HG03521 (cell line): ENCODE measurements around the gene PGLYRP1.

Experiments used
- ATAC-seq: cut with Tn5 transposase; IDR thresholded peaks from one replicate; pipeline ENCODE4 v1.9.1; 2021; ENCODE audit warnings: mild to moderate bottlenecking, moderate library complexity; ENCODE audit not compliant: unreplicated experiment

PGLYRP1 gene

DNA sequence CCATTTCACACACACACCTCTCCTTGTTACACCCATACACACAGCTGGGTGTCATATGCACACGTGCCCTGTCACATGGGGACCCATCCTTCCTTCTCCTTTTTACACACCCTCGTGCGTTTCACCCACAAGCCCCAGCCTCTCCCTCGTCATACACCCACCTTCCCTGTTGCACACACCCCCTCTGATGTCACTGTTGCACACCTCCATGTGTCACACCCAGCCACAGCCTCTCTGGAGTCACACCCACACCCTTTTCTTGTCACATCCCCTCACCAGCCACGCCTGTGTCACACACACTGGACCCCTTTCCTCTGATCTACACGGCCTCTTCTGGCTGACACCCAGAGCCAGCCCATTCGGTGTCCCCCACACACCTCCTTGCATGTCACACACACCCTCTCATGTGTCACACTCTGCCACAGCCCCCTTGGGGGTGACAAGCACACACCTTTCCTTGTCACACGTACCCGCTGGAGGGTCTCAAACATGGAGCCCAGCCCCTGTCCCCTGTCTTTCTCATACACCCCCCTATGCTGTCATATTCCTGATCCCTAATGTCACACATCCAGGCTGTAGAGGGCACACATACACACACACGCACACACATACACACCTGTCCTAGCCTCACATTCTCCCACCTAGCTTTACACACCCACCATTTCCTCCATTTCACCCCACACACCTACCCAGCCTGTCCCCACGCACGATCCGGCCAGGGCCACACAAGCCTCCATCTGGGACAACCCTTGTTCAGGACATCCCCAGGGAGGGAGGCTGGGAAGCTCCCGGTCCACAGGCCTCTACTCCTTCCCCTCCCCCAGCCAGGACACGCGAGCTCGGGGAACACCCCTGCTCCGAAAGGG is 50.5 kb downstream of the PGLYRP1 start:
- ATAC-seq: no peak

DNA sequence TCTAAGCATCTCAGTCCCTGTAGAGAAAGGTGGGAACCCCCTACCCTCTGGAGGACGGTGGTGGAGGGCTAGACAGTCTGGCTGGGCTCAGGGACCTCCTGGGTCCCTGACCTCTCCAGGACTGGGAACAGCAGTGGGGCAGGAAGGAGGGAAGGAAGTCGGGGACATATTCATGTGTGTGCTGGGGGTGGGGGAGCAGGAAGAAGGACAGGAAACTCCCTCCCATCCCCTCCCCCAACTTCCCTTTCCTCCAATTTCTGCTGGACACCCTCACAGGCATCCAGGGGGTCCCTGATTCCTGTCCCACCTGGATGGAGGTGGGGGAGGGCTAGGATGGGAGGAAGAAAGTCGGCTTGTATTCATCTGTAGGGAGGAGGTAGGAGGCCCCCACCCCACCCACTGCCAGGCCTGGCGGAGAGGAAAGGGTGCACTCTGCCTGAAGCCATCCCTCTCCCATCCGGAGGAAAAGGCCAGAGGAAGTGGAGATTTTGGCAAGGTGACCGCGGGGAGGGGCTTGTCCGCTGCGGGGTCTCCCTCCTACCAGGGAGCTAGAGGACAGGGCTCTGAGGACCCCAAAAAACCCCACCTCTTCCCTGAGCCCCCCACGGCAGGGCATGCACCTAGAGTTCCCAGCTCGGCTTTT is 51.5 kb downstream of the PGLYRP1 start:
- no peak for ATAC-seq

DNA sequence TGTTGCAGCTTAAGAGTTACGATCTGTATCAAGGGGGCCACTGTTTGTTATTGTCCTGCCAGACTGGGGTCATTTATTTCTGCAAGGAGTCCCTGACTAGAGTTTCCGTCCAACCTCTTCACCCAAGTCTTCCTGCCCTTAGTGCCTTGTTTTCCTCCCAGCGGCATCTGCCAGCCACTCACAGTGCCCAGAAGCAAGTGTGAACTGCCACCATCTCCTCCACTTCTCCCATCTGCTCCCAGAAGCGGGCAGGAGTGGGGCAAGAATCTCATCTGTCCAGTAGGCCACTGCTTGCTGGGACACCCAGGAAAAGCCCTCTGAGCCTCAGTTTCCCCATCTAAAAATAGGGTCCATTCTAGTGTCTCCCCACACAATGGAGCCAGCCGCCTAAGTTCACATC is 53.2 kb downstream of the PGLYRP1 start:
- no peak for ATAC-seq
